HepG2 (cell line): ENCODE data around the gene FBH1. TPM values are rescaled to one million over a fixed set of nuclear protein-coding genes. Genes with fewer than 3 reads are reported as not detected.

ENCODE experiments used
- BRCA1 ChIP-seq: sonication (generic); formaldehyde crosslinking; IDR thresholded peaks from 2 replicates; pipeline ENCODE4 v1.4.0; 2020; ENCODE audit warnings: missing genetic modification reagents
- CCAR2 ChIP-seq: fragments of 200-400 bp; formaldehyde crosslinking; optimal IDR thresholded peaks from 2 replicates; pipeline ENCODE3; 2018; ENCODE audit warnings: low read depth, mild to moderate bottlenecking, low read length, moderate library complexity
- HOMEZ ChIP-seq: IDR thresholded peaks from 2 replicates; pipeline ENCODE4 v1.6.1; 2016; ENCODE audit warnings: low read depth
- MEIS2 ChIP-seq: sonication (generic); formaldehyde crosslinking; IDR thresholded peaks from 2 replicates; pipeline ENCODE4 v1.9.0; 2021; ENCODE audit warnings: mild to moderate bottlenecking, missing genetic modification reagents
- MTF2 ChIP-seq: sonication (generic); formaldehyde crosslinking; IDR thresholded peaks from 2 replicates; pipeline ENCODE4 v1.5.0; 2020; ENCODE audit warnings: missing genetic modification reagents, borderline replicate concordance
- NCOA1 ChIP-seq: sonication (generic); formaldehyde crosslinking; IDR thresholded peaks from 2 replicates; pipeline ENCODE4 v1.9.0; 2021; ENCODE audit warnings: missing genetic modification reagents
- RBFOX2 ChIP-seq: fragments of 200-400 bp; formaldehyde crosslinking; IDR thresholded peaks from 2 replicates; pipeline ENCODE4 v1.6.1; 2017; ENCODE audit warnings: low read depth, mild to moderate bottlenecking, low read length
- SIN3A ChIP-seq: IDR thresholded peaks from 2 replicates; pipeline ENCODE4 v1.6.1; 2011; ENCODE audit warnings: low read depth, mild to moderate bottlenecking, control low read depth, low read length, borderline replicate concordance
- SPEN ChIP-seq: sonication (generic); formaldehyde crosslinking; IDR thresholded peaks from 2 replicates; pipeline ENCODE4 v1.5.1; 2020; ENCODE audit warnings: low read depth, mild to moderate bottlenecking, missing genetic modification reagents
- ZFP82 ChIP-seq: sonication (generic); formaldehyde crosslinking; IDR thresholded peaks from 2 replicates; pipeline ENCODE4 v1.5.1; 2020; ENCODE audit warnings: mild to moderate bottlenecking, missing genetic modification reagents, borderline replicate concordance
- ZGPAT ChIP-seq: IDR thresholded peaks from 2 replicates; pipeline ENCODE4 v1.6.1; 2016; ENCODE audit warnings: mild to moderate bottlenecking
- ZNF142 ChIP-seq: sonication (generic); formaldehyde crosslinking; IDR thresholded peaks from 2 replicates; pipeline ENCODE4 v1.4.0; 2020; ENCODE audit warnings: missing genetic modification reagents
- ZNF232 ChIP-seq: sonication (generic); formaldehyde crosslinking; IDR thresholded peaks from 2 replicates; pipeline ENCODE4 v1.4.0; 2020; ENCODE audit warnings: missing genetic modification reagents, borderline replicate concordance
- ZNF256 ChIP-seq: sonication (generic); formaldehyde crosslinking; conservative IDR thresholded peaks from 2 replicates; pipeline ENCODE4 v1.4.0; 2020; ENCODE audit warnings: missing genetic modification reagents
- ZNF264 ChIP-seq: sonication (generic); formaldehyde crosslinking; IDR thresholded peaks from 2 replicates; pipeline ENCODE4 v1.4.0; 2020; ENCODE audit warnings: missing genetic modification reagents
- ZNF331 ChIP-seq: sonication (generic); formaldehyde crosslinking; IDR thresholded peaks from 2 replicates; pipeline ENCODE4 v1.4.0; 2020; ENCODE audit warnings: missing genetic modification reagents
- ZNF343 ChIP-seq: sonication (generic); formaldehyde crosslinking; IDR thresholded peaks from 2 replicates; pipeline ENCODE4 v1.4.0; 2020; ENCODE audit warnings: mild to moderate bottlenecking, missing genetic modification reagents
- ZNF441 ChIP-seq: sonication (generic); formaldehyde crosslinking; IDR thresholded peaks from 2 replicates; pipeline ENCODE4 v1.7.0; 2021; ENCODE audit warnings: missing genetic modification reagents, borderline replicate concordance
- ZNF510 ChIP-seq: sonication (generic); formaldehyde crosslinking; IDR thresholded peaks from 2 replicates; pipeline ENCODE4 v1.4.0; 2020; ENCODE audit warnings: low read depth, mild to moderate bottlenecking, missing genetic modification reagents
- ZNF790 ChIP-seq: sonication (generic); formaldehyde crosslinking; IDR thresholded peaks from 2 replicates; pipeline ENCODE4 v1.8.0; 2022; ENCODE audit warnings: missing genetic modification reagents, mild to moderate bottlenecking, borderline replicate concordance
- polyA plus RNA-seq, 8 experiments: library from polyadenylated mRNA; depleted of rRNA in 3 of 8; stranded (reverse) in 7 of 8; unstranded in 1 of 8; fragments of >200 nt; fragmentation: Illumina TruSeq in 4 of 8; extraction: Trizol in 4 of 8; gene quantifications; 2 replicates each; pipeline versions ENCODE4 v1.2.1 to v1.2.3, GENCODE V29; 2011 to 2016; ENCODE audit warnings: low read depth in 4 of 8, missing spikeins in 1 of 8, mixed read lengths in 1 of 8; ENCODE audit not compliant: insufficient read depth in 1 of 8
- total RNA-seq, 5 experiments: library from RNA; depleted of rRNA; stranded (reverse); fragments of >200 nt; fragmentation: Illumina TruSeq; extraction: Trizol; gene quantifications; 2 replicates each; pipeline ENCODE4 v1.2.3, GENCODE V29; 2016; ENCODE audit warnings: low read depth in 1 of 5
- TF ChIP-seq, protein P1 (sequence below): sonication (generic); formaldehyde crosslinking; conservative IDR thresholded peaks from 2 replicates; pipeline ENCODE4 v1.8.0; 2022; ENCODE audit warnings: low read depth, missing genetic modification reagents

Gene FBH1
- total and polyA plus RNA-seq, 2 of the 13 experiments (the other 11 are each of a cell fraction or from before 2014, with no cell fraction given): 48.8 to 60.3 TPM

- TF ChIP-seq ZNF331 (CRISPR knock-in tag) (no peak), BRCA1 (CRISPR knock-in tag) (no peak), NCOA1 (CRISPR knock-in tag) (no peak), ZNF256 (CRISPR knock-in tag) (no peak), MTF2 (CRISPR knock-in tag) (no peak), RBFOX2 (no peak), HOMEZ (CRISPR knock-in tag) (no peak), CCAR2 (no peak), ZNF441 (CRISPR knock-in tag) (no peak), SIN3A (no peak), ZNF343 (CRISPR knock-in tag) (no peak), ZNF510 (no peak), ZNF264 (CRISPR knock-in tag) (no peak), ZNF790 (no peak), MEIS2 (CRISPR knock-in tag) (no peak), ZFP82 (CRISPR knock-in tag) (no peak), ZNF232 (no peak), ZGPAT (CRISPR knock-in tag) (peak; percentile 34; the same call in 1 of the 2 replicates), ZNF142 (no peak), SPEN (CRISPR knock-in tag) (no peak)
- TF ChIP-seq, protein P1, sequence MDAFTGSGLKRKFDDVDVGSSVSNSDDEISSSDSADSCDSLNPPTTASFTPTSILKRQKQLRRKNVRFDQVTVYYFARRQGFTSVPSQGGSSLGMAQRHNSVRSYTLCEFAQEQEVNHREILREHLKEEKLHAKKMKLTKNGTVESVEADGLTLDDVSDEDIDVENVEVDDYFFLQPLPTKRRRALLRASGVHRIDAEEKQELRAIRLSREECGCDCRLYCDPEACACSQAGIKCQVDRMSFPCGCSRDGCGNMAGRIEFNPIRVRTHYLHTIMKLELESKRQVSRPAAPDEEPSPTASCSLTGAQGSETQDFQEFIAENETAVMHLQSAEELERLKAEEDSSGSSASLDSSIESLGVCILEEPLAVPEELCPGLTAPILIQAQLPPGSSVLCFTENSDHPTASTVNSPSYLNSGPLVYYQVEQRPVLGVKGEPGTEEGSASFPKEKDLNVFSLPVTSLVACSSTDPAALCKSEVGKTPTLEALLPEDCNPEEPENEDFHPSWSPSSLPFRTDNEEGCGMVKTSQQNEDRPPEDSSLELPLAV (CRISPR knock-in tag): no peak
Observed at GRCh38 chr10:5855979-5856700, 33.9 kb upstream of the FBH1 start (continued).
